H1 (cell line): ENCODE measurements around the gene SLC6A20. TPM values are rescaled to one million over a fixed set of nuclear protein-coding genes. Genes with fewer than 3 reads are reported as not detected.

Source experiments
- CTCF ChIA-PET: fragments of 300-600 bp; sonication (Branson Sonifier 250); formaldehyde crosslinking; loops from one replicate; lab custom pipeline; 2021; ENCODE audit not compliant: partially characterized antibody; lab: Charles Lee
- POLR2A ChIA-PET: fragments of 300-600 bp; sonication (Branson Sonifier 250); formaldehyde crosslinking; loops from one replicate; lab custom pipeline; 2021; ENCODE audit warnings: inconsistent platforms; ENCODE audit not compliant: partially characterized antibody; lab: Charles Lee
- DNase-seq, 2 experiments: peaks; one replicate each; pipeline versions ENCODE4 v3.0.0 to v3.0.0-alpha.2; 2010 to 2022; ENCODE audit warnings: low spot score in 2 of 2, low read depth in 1 of 2, mixed read lengths in 1 of 2
- FAIRE-seq: peaks from 2 replicates; lab custom pipeline; 2011; peaks lifted over from hg19 to GRCh38; lab: Jason Lieb, UNC
- H2AFZ ChIP-seq: 2 replicates; pipeline ENCODE4 v1.8.1; 2012; ENCODE audit warnings: low read length, inconsistent platforms
- H2AK5ac ChIP-seq: 2 replicates; pipeline ENCODE4 v1.6.1; 2013; ENCODE audit warnings: low read depth, low read length
- H2BK120ac ChIP-seq: replicated peaks from 2 replicates; pipeline ENCODE3; 2013; ENCODE audit warnings: low read depth, low read length, inconsistent platforms
- H2BK12ac ChIP-seq: 2 replicates; pipeline ENCODE4 v1.6.1; 2013; ENCODE audit warnings: low read depth, low read length
- H2BK15ac ChIP-seq: 2 replicates; pipeline ENCODE4 v1.6.1; 2013; ENCODE audit warnings: low read length
- H2BK20ac ChIP-seq: 2 replicates; pipeline ENCODE4 v1.6.1; 2013; ENCODE audit warnings: low read length
- H2BK5ac ChIP-seq: 2 replicates; pipeline ENCODE4 v1.6.1; 2013; ENCODE audit warnings: low read depth, low read length
- H3K14ac ChIP-seq: 2 replicates; pipeline ENCODE4 v1.6.1; 2013; ENCODE audit warnings: inconsistent platforms; ENCODE audit not compliant: insufficient read length
- H3K18ac ChIP-seq: 2 replicates; pipeline ENCODE4 v1.6.1; 2013; ENCODE audit warnings: low read length; ENCODE audit errors: extremely low read depth
- H3K23ac ChIP-seq: 2 replicates; pipeline ENCODE4 v1.6.1; 2013; ENCODE audit warnings: inconsistent platforms; ENCODE audit not compliant: insufficient read length
- H3K23me2 ChIP-seq: 2 replicates; pipeline ENCODE4 v1.6.1; 2013; ENCODE audit warnings: low read depth, low read length
- H3K27ac ChIP-seq: 2 replicates; pipeline ENCODE4 v1.6.1; 2011; ENCODE audit warnings: low read depth, low read length, inconsistent platforms
- H3K27me3 ChIP-seq, 4 experiments: replicated peaks in 1 of 4; 1 replicate in 1 of 4; 2 replicates in 3 of 4; pipeline versions ENCODE4 v1.6.1 to v1.8.1; 2011 to 2013; ENCODE audit warnings: low read length in 3 of 4, mild to moderate bottlenecking in 3 of 4, inconsistent platforms in 2 of 4, mixed read lengths in 2 of 4, moderate library complexity in 1 of 4; ENCODE audit not compliant: control insufficient read depth in 3 of 4, insufficient read depth in 3 of 4; ENCODE audit errors: extremely low read depth in 1 of 4
- H3K36me3 ChIP-seq, 4 experiments: 2 replicates each; pipeline versions ENCODE4 v1.6.1 to v1.8.1; 2011 to 2013; ENCODE audit warnings: mild to moderate bottlenecking in 4 of 4, low read length in 3 of 4, moderate library complexity in 2 of 4, control low read depth in 1 of 4, inconsistent platforms in 1 of 4; ENCODE audit not compliant: insufficient read depth in 4 of 4, control insufficient read depth in 2 of 4
- H3K4ac ChIP-seq: replicated peaks from 2 replicates; pipeline ENCODE3; 2013; ENCODE audit warnings: low read length, low read depth, mixed read lengths, inconsistent platforms; ENCODE audit not compliant: insufficient read length
- H3K4me1 ChIP-seq, 4 experiments: replicated peaks in 1 of 4; 1 replicate in 1 of 4; 2 replicates in 3 of 4; pipeline versions ENCODE4 v1.6.1 to v1.8.1; 2011 to 2013; ENCODE audit warnings: low read length in 3 of 4, inconsistent platforms in 2 of 4, mixed read lengths in 1 of 4; ENCODE audit not compliant: insufficient read depth in 4 of 4, control insufficient read depth in 3 of 4
- H3K4me2 ChIP-seq, 2 experiments: 2 replicates each; pipeline versions ENCODE4 v1.6.1 to v1.8.1; 2011 to 2013; ENCODE audit warnings: low read depth in 2 of 2, low read length in 2 of 2, control low read depth in 1 of 2, inconsistent platforms in 1 of 2, mild to moderate bottlenecking in 1 of 2; ENCODE audit not compliant: insufficient read depth in 1 of 2
- H3K4me3 ChIP-seq, 4 experiments: fragments of 200-600, 300-600 bp in 1 of 4; sonication (generic), shearing (Covaris generic), sonication (Bioruptor Twin) in 1 of 4; 2 replicates each; pipeline versions ENCODE4 v1.5.1 to v1.8.1; 2011 to 2016; ENCODE audit warnings: low read length in 4 of 4, low read depth in 3 of 4, control low read depth in 2 of 4, inconsistent platforms in 2 of 4, mild to moderate bottlenecking in 2 of 4, mixed read lengths in 1 of 4, moderate library complexity in 1 of 4; ENCODE audit not compliant: insufficient read depth in 2 of 4; ENCODE audit errors: extremely low read depth in 1 of 4
- H3K56ac ChIP-seq: replicated peaks from 2 replicates; pipeline ENCODE3; 2013; ENCODE audit warnings: low read depth, mild to moderate bottlenecking, mixed read lengths, low read length, inconsistent platforms; ENCODE audit not compliant: insufficient read length
- H3K79me1 ChIP-seq: 2 replicates; pipeline ENCODE4 v1.6.1; 2013; ENCODE audit warnings: low read depth, low read length, control low read depth
- H3K79me2 ChIP-seq, 2 experiments: 2 replicates each; pipeline versions ENCODE4 v1.6.1 to v1.8.1; 2012 to 2013; ENCODE audit warnings: low read length in 2 of 2, mild to moderate bottlenecking in 2 of 2, inconsistent platforms in 1 of 2; ENCODE audit not compliant: insufficient read depth in 2 of 2, control insufficient read depth in 1 of 2
- H3K9ac ChIP-seq, 4 experiments: replicated peaks in 1 of 4; 1 replicate in 1 of 4; 2 replicates in 3 of 4; pipeline versions ENCODE4 v1.6.1 to v1.8.1; 2011 to 2013; ENCODE audit warnings: low read depth in 3 of 4, low read length in 3 of 4, control low read depth in 2 of 4, mild to moderate bottlenecking in 2 of 4, moderate library complexity in 2 of 4, inconsistent platforms in 1 of 4; ENCODE audit errors: extremely low read depth in 1 of 4
- H3K9me3 ChIP-seq, 2 experiments: 2 replicates each; pipeline versions ENCODE4 v1.6.1 to v1.8.1; 2012 to 2013; ENCODE audit warnings: mild to moderate bottlenecking in 2 of 2, moderate library complexity in 2 of 2, control low read depth in 1 of 2, inconsistent platforms in 1 of 2, low read depth in 1 of 2, low read length in 1 of 2, mixed read lengths in 1 of 2; ENCODE audit not compliant: insufficient read depth in 2 of 2
- H4K20me1 ChIP-seq, 2 experiments: replicated peaks in 1 of 2; 2 replicates each; pipeline versions ENCODE3 to v1.8.1; 2011 to 2013; ENCODE audit warnings: inconsistent platforms in 2 of 2, low read length in 2 of 2, mild to moderate bottlenecking in 1 of 2; ENCODE audit not compliant: insufficient read depth in 2 of 2, control insufficient read depth in 1 of 2
- H4K5ac ChIP-seq: 2 replicates; pipeline ENCODE4 v1.6.1; 2013; ENCODE audit warnings: low read length, low read depth, mixed read lengths, inconsistent platforms; ENCODE audit not compliant: insufficient read length
- H4K8ac ChIP-seq: 2 replicates; pipeline ENCODE4 v1.8.0; 2013; ENCODE audit warnings: mild to moderate bottlenecking, moderate library complexity, low read length, inconsistent platforms; ENCODE audit not compliant: insufficient read depth; ENCODE audit errors: extremely low read depth
- H4K91ac ChIP-seq: replicated peaks from 2 replicates; pipeline ENCODE3; 2013; ENCODE audit warnings: low read length, mixed read lengths, inconsistent platforms; ENCODE audit not compliant: insufficient read length
- EP300 ChIP-seq, 2 experiments: IDR thresholded peaks; 1 replicate in 1 of 2; 2 replicates in 1 of 2; pipeline ENCODE4 v1.6.1; 2011 to 2012; ENCODE audit warnings: low read depth in 2 of 2, low read length in 2 of 2, mild to moderate bottlenecking in 2 of 2, borderline replicate concordance in 1 of 2, inconsistent platforms in 1 of 2, moderate library complexity in 1 of 2
- HDAC6 ChIP-seq: IDR thresholded peaks from one replicate; pipeline ENCODE4 v1.7.1; 2012; ENCODE audit warnings: low read depth, mild to moderate bottlenecking, inconsistent platforms, low read length, moderate library complexity
- RBBP5 ChIP-seq: IDR thresholded peaks from 2 replicates; pipeline ENCODE4 v1.7.1; 2012; ENCODE audit warnings: low read depth, mild to moderate bottlenecking, inconsistent platforms, low read length, moderate library complexity, borderline replicate concordance
- SRF ChIP-seq: IDR thresholded peaks from 2 replicates; pipeline ENCODE4 v1.6.1; 2011; ENCODE audit warnings: mild to moderate bottlenecking, low read depth, low read length, moderate library complexity
- SUZ12 ChIP-seq: fragments of 200-600 bp; sonication (generic); IDR thresholded peaks from 2 replicates; pipeline ENCODE4 v1.6.1; 2012; ENCODE audit warnings: mild to moderate bottlenecking, inconsistent platforms, low read length, moderate library complexity, mixed read lengths
- WGBS, 2 experiments: shearing (Covaris generic) in 1 of 2; methylation state at CpG; one replicate each; pipeline versions ENCODE4 v1.1.6 to v1.1.7; 2013 to 2015; ENCODE audit warnings: low lambda C conversion rate in 2 of 2, mixed read lengths in 2 of 2, inconsistent platforms in 1 of 2, low coverage in 1 of 2, missing lambda C conversion rate in 1 of 2; ENCODE audit not compliant: insufficient replicate concordance in 2 of 2, insufficient coverage in 1 of 2, insufficient read length in 1 of 2; ENCODE audit errors: extremely low coverage in 1 of 2, missing lambda C conversion rate in 1 of 2; 5-methylcytosine and 5-hydroxymethylcytosine counted together
- polyA plus RNA-seq, 7 experiments: library from polyadenylated mRNA; depleted of rRNA in 3 of 7; stranded (reverse) in 5 of 7; unstranded in 2 of 7; fragments of >200 nt in 5 of 7; fragments of 200-250 nt in 2 of 7; gene quantifications; 1 replicate in 5 of 7; 2 replicates in 1 of 7; 4 replicates in 1 of 7; pipeline versions ENCODE4 v1.2.1 to v1.2.3, GENCODE V29; 2011 to 2013; ENCODE audit warnings: missing spikeins in 2 of 7, mixed read lengths in 2 of 7
- total RNA-seq: library from RNA; stranded (reverse); fragmentation: NEBNext Ultra II Directional; extraction: Animal tissue kit (Norgen Biotek cat#: 25700); gene quantifications from 2 replicates; pipeline ENCODE4 v1.2.1, GENCODE V29; 2021

The SLC6A20 gene
- total and polyA plus RNA-seq, 2 of the 8 experiments (the other 6 are each of a cell fraction or from before 2014, with no cell fraction given): 0.05 TPM; not detected in 1

GRCh38 chr3:45758871-45759270 is 37.5 kb downstream of the SLC6A20 start:
- Histone ChIP-seq H2BK5ac (no peak overlapping the region), H3K79me2 (no peaks in the 10 kb centered on the region), H4K5ac (no peak overlapping the region), H3K4me3 (no peak overlapping the region), H3K14ac (no peak overlapping the region), H2BK20ac (no peak overlapping the region), H2BK12ac (no peak overlapping the region), H3K23me2 (no peaks in the 10 kb centered on the region), H3K79me1 (no peaks in the 10 kb centered on the region), H4K8ac (no peak overlapping the region), H3K9ac (no peak overlapping the region), H3K27ac (no peak overlapping the region), H2BK120ac (no peak overlapping the region), H3K27me3 (no peaks in the 10 kb centered on the region; a peak in 1 of 7 replicates), H2AK5ac (no peak overlapping the region), H3K18ac (no peak overlapping the region), H3K4me1 (peaks cover 0 to 8% (median 4%) of the 10 kb centered on the region in 4 experiments; a peak in 3 of 7 replicates), H2BK15ac (peak overlapping the region; percentile 72; the same call in 1 of the 2 replicates), H3K4ac (no peak overlapping the region), H3K23ac (no peak overlapping the region), H2AFZ (no peak overlapping the region), H4K20me1 (no peaks in the 10 kb centered on the region), H3K4me2 (no peak overlapping the region), H3K56ac (no peak overlapping the region), H3K36me3 (no peaks in the 10 kb centered on the region), H3K9me3 (no peaks in the 10 kb centered on the region), H4K91ac (no peak overlapping the region)
- no peak for FAIRE-seq
- ChIA-PET CTCF (interaction anchor here (0.9 to 6.1 kb wide), 11 partner anchors 10 to 172 kb away, joined by 3 to 64 read pairs (median 10); no protein-coding TSS in a partner anchor), POLR2A (interaction anchor here (1.0 kb wide), 1 partner anchor 76 kb away, joined by 3 read pairs; no protein-coding TSS in a partner anchor)
- no peak for DNase-seq
- TF ChIP-seq RBBP5 (no peak), HDAC6 (no peak), EP300 (IDR thresholded peaks at IDR 0.05; ENCODE audit: borderline replicate concordance in 1 of 2, low read depth in 2 of 2, low read length in 2 of 2) (no peak), SUZ12 (no peak), SRF (no peak)
- 89% methylated on average over 15 of the region's 16 CpGs; no CpG with 5 or more reads in 1 of the 2 experiments for whole genome bisulfite sequencing, 2 experiments
